ENCODE results near the gene ADGRV1.

Gene ADGRV1

DNA sequence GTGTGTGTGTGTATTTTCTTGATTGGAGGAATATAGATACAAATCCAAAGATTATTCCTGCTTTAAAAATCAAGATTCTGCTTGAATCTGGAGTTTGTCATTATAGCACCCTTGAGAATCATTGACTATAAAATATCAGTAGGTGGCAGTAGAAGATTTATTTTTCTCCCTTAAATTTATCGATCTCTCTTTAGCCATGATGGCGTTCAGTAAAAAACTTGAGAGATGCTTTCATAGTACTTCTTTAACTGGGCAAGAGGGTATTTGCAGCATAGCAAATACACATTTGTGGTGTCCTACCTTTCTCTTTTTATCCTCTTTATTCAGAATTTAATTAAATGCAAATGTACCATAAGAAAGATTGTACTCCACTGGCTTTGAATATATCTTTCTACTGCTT, 307.7 kb downstream of the ADGRV1 start:
- no peaks in the 10 kb centered on the region for H3K36me3 ChIP-seq (ENCODE audit: control insufficient read depth, insufficient read depth, low read length)
- H3K9me3 ChIP-seq (ENCODE audit: control insufficient read depth, low read length): no peaks in the 10 kb centered on the region
- no peak overlapping the region for H3K27ac ChIP-seq (ENCODE audit: insufficient read depth, low read length, poor library complexity, severe bottlenecking)
- H3K27me3 ChIP-seq (replicated peaks; ENCODE audit: control insufficient read depth, insufficient read depth, low read length, poor library complexity, severe bottlenecking): no peaks in the 10 kb centered on the region
- DNase-seq: no peak
- H3K4me3 ChIP-seq (ENCODE audit: insufficient read depth, low read depth, low read length, poor library complexity, severe bottlenecking): no peak overlapping the region
- H3K4me1 ChIP-seq (ENCODE audit: control insufficient read depth, insufficient read depth, low read length, poor library complexity, severe bottlenecking): no peaks in the 10 kb centered on the region

DNA sequence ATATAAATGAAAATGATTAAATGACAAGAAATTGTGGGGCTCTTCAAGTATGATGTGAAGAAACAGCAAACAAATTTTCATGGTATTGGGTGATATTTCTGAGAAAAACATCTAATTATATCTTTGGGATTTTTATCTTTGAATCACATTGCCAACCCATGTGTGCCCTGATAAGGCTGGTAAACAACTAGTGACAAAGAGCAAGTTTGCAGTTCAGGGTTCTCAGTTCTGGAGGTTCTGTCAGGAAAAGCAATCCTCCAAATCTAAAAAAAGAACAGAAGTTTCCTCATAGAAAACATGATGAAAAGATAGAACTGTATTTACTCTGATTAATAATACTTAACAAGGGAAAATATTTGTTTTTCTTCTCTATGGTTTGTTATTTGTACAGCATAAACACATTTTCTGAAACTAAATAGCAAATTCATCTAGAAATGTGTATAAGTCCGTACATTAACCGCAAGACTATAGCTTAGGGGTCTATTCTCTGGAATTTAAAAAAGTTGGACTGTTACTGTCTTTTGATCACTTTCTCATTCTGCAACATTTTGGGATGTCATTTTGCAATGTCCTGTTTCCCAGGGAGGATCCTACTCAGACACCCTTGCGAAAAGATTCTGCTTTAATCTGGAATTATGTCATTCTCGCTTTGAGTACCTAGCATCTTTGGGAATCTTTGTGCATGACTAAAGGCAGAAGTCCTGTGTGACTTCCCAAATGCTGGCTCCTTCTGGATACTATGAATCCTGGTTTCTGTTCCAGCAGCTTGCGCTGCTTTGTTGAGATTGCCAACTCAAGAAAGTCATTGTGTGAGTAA, 308.5 kb downstream of the ADGRV1 start:
- H3K4me1 ChIP-seq (ENCODE audit: control insufficient read depth, insufficient read depth, low read length, poor library complexity, severe bottlenecking): no peaks in the 10 kb centered on the region
- H3K27me3 ChIP-seq (replicated peaks; ENCODE audit: control insufficient read depth, insufficient read depth, low read length, poor library complexity, severe bottlenecking): no peaks in the 10 kb centered on the region
- no peaks in the 10 kb centered on the region for H3K36me3 ChIP-seq (ENCODE audit: control insufficient read depth, insufficient read depth, low read length)
- DNase-seq: no peak
- no peaks in the 10 kb centered on the region for H3K9me3 ChIP-seq (ENCODE audit: control insufficient read depth, low read length)
- no peak overlapping the region for H3K4me3 ChIP-seq (ENCODE audit: insufficient read depth, low read depth, low read length, poor library complexity, severe bottlenecking)
- H3K27ac ChIP-seq (ENCODE audit: insufficient read depth, low read length, poor library complexity, severe bottlenecking): no peak overlapping the region

DNA sequence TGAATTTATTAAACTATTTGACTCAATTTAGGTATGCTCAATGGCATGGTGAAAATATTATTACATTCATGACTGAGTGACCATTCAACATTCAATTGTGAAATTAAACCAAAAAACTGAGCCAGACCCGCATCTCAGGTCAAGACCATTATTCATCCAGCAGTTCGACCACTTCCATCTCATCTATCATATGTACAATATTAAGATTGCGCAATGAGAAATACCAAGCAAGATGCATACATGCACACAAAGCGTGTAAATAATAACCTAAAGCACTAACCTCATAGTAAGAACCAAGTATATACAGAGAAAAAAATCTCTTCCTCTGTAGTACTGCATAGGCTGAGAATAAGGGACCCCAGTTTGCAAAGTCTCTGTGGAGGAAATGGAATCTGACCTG, 310.2 kb downstream of the ADGRV1 start:
- no peaks in the 10 kb centered on the region for H3K4me1 ChIP-seq (ENCODE audit: control insufficient read depth, insufficient read depth, low read length, poor library complexity, severe bottlenecking)
- DNase-seq: no peak
- H3K36me3 ChIP-seq (ENCODE audit: control insufficient read depth, insufficient read depth, low read length): no peaks in the 10 kb centered on the region
- no peaks in the 10 kb centered on the region for H3K27me3 ChIP-seq (replicated peaks; ENCODE audit: control insufficient read depth, insufficient read depth, low read length, poor library complexity, severe bottlenecking)
- H3K4me3 ChIP-seq (ENCODE audit: insufficient read depth, low read depth, low read length, poor library complexity, severe bottlenecking): no peak overlapping the region
- no peaks in the 10 kb centered on the region for H3K9me3 ChIP-seq (ENCODE audit: control insufficient read depth, low read length)
- H3K27ac ChIP-seq (ENCODE audit: insufficient read depth, low read length, poor library complexity, severe bottlenecking): no peak overlapping the region

DNA sequence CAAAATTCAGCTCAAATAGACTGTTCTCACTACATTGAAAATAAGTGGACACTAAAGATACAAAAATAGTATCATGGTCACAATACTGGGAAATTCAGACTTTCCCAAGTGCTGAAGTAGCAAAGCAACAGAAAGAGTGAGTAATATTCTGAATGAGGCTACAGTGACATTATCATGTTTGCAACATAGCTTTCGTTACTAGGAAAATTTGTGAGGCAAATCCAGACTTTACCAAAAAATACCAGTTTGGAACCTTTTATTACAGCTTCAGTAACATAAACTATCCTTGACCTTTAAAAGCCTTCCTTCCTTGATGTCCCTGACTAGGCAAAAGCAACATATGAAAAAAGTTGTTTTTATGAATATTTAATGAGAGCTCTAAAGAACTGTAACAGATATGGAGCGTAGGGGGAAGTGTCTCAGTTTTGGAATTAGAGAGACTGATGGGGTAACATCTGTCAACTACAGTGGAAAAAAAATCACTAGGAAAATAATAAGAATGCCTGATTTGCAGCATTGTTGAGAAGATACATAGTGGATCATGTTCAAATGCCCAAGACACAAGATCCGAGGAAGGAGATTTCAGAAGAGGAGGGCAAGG, 312.9 kb downstream of the ADGRV1 start:
- no peaks in the 10 kb centered on the region for H3K36me3 ChIP-seq (ENCODE audit: control insufficient read depth, insufficient read depth, low read length)
- DNase-seq: no peak
- H3K4me3 ChIP-seq (ENCODE audit: insufficient read depth, low read depth, low read length, poor library complexity, severe bottlenecking): no peak overlapping the region
- no peak overlapping the region for H3K27ac ChIP-seq (ENCODE audit: insufficient read depth, low read length, poor library complexity, severe bottlenecking)
- H3K9me3 ChIP-seq (ENCODE audit: control insufficient read depth, low read length): no peaks in the 10 kb centered on the region
- H3K4me1 ChIP-seq (ENCODE audit: control insufficient read depth, insufficient read depth, low read length, poor library complexity, severe bottlenecking): no peaks in the 10 kb centered on the region
- H3K27me3 ChIP-seq (replicated peaks; ENCODE audit: control insufficient read depth, insufficient read depth, low read length, poor library complexity, severe bottlenecking): no peaks in the 10 kb centered on the region

DNA sequence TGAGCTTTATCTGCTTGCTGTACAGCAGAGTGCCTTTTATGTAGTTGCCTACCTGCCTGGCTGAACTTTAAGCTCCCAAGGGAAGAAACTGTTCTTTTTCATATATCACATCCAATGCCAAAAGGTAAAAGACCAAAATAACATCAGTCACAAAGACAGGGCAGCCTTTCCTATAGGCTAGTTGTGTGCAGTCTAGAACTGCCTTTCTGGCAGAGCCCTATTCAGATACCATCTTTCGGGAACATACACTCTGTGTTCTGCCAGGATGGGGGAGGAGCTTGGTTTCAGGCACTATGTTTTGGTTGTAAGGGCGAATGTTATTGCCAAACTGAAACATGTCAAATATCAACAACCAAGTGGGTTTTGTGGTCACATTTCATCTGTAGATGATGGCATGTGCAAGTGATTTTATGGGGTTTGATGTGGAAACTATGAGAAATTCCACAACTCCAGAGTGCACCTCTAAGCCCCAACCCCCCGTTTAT, 314.5 kb downstream of the ADGRV1 start:
- Histone ChIP-seq H3K9me3 (ENCODE audit: control insufficient read depth, low read length) (no peaks in the 10 kb centered on the region), H3K36me3 (ENCODE audit: control insufficient read depth, insufficient read depth, low read length) (no peaks in the 10 kb centered on the region), H3K4me3 (ENCODE audit: insufficient read depth, low read depth, low read length, poor library complexity, severe bottlenecking) (no peak overlapping the region), H3K27ac (ENCODE audit: insufficient read depth, low read length, poor library complexity, severe bottlenecking) (no peak overlapping the region), H3K4me1 (ENCODE audit: control insufficient read depth, insufficient read depth, low read length, poor library complexity, severe bottlenecking) (no peaks in the 10 kb centered on the region), H3K27me3 (replicated peaks; ENCODE audit: control insufficient read depth, insufficient read depth, low read length, poor library complexity, severe bottlenecking) (no peaks in the 10 kb centered on the region)
- DNase-seq: no peak

DNA sequence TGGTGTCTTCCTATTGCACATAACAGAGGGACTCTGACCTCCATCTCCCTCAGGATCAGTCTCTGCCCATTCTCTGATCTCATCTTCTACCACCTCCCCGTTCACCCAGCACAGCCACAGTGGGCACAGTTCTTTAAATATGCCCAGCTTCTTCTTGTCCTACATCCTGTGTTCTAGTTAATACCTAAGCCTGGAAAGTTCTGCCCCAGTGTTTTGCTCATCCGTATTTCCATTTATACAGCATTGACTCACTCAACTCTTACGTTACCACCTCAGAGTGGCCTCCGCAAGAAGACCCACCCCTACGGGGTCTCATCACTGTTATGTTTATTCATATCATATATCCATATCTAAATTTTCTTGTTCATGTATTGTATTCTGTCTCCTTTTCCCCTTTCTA, 315.5 kb downstream of the ADGRV1 start:
- Histone ChIP-seq H3K27me3 (replicated peaks; ENCODE audit: control insufficient read depth, insufficient read depth, low read length, poor library complexity, severe bottlenecking) (no peaks in the 10 kb centered on the region), H3K4me1 (ENCODE audit: control insufficient read depth, insufficient read depth, low read length, poor library complexity, severe bottlenecking) (no peaks in the 10 kb centered on the region), H3K4me3 (ENCODE audit: insufficient read depth, low read depth, low read length, poor library complexity, severe bottlenecking) (no peak overlapping the region), H3K27ac (ENCODE audit: insufficient read depth, low read length, poor library complexity, severe bottlenecking) (no peak overlapping the region), H3K9me3 (ENCODE audit: control insufficient read depth, low read length) (no peaks in the 10 kb centered on the region), H3K36me3 (ENCODE audit: control insufficient read depth, insufficient read depth, low read length) (no peaks in the 10 kb centered on the region)
- no peak for DNase-seq

DNA sequence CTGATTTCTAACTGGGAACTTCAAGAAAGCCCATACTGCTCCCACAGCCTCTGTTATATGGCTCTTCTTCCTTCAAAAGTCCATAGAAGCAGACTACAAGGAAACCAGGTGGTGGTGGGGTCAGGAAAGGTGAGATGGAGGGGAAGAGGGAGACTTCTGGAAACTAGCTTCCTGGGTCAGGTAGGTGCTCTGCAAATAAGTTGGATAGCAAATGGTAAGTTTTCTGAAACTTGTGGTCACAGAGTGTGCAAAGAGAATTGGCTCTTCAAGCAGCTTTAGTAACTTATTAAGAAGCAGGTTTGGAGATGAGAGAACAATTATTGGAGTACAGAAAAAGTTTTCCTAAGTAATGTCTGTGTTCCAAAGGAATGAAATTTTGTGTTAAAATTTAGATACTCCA, 316.9 kb downstream of the ADGRV1 start:
- DNase-seq: no peak
- Histone ChIP-seq H3K4me1 (ENCODE audit: control insufficient read depth, insufficient read depth, low read length, poor library complexity, severe bottlenecking) (no peaks in the 10 kb centered on the region), H3K9me3 (ENCODE audit: control insufficient read depth, low read length) (no peaks in the 10 kb centered on the region), H3K27me3 (replicated peaks; ENCODE audit: control insufficient read depth, insufficient read depth, low read length, poor library complexity, severe bottlenecking) (no peaks in the 10 kb centered on the region), H3K27ac (ENCODE audit: insufficient read depth, low read length, poor library complexity, severe bottlenecking) (no peak overlapping the region), H3K36me3 (ENCODE audit: control insufficient read depth, insufficient read depth, low read length) (no peaks in the 10 kb centered on the region), H3K4me3 (ENCODE audit: insufficient read depth, low read depth, low read length, poor library complexity, severe bottlenecking) (no peak overlapping the region)

DNA sequence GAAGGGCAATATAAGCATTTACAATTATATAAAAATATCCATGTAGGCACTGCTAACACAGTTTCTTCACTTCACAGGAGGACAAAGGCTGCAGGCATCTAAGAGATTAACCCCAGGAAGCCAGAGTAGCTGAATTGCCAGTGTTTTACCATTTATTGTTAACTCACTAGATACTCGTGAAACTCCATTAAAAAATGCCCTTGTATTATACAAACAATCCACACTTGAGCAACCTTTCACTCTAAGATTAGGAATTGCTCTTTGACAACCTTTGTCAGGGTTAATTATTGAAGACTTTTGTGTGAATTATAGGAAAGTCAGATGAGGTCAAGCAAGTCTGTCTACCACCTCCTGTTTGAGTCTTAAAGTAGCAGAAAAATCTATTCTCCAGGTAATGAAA, 317.8 kb downstream of the ADGRV1 start:
- Histone ChIP-seq H3K9me3 (ENCODE audit: control insufficient read depth, low read length) (no peaks in the 10 kb centered on the region), H3K27ac (ENCODE audit: insufficient read depth, low read length, poor library complexity, severe bottlenecking) (no peak overlapping the region)

DNA sequence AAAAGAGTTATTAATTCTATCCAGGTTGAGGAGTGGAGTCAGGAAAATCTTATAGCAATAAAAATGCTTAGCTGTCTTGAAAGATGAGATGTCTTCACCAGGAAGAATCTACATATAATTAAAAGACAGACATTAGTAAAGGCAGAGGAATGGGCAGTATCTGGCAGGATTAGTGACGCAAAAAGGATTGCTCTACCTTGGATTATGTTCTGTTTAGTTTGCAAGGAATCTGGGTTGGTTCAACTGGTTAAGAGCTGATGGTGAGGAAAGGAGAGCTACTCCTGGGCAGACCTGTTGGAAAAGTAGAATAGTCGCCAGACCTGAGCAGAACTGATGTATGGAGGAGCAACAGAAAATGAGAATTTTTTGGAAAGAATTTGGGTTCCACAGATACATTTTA, 318.5 kb downstream of the ADGRV1 start:
- H3K4me1 ChIP-seq (ENCODE audit: control insufficient read depth, insufficient read depth, low read length, poor library complexity, severe bottlenecking): no peaks in the 10 kb centered on the region
- H3K27me3 ChIP-seq (replicated peaks; ENCODE audit: control insufficient read depth, insufficient read depth, low read length, poor library complexity, severe bottlenecking): no peaks in the 10 kb centered on the region
- H3K27ac ChIP-seq (ENCODE audit: insufficient read depth, low read length, poor library complexity, severe bottlenecking): no peak overlapping the region
- H3K36me3 ChIP-seq (ENCODE audit: control insufficient read depth, insufficient read depth, low read length): no peaks in the 10 kb centered on the region
- H3K9me3 ChIP-seq (ENCODE audit: control insufficient read depth, low read length): no peaks in the 10 kb centered on the region
- no peak overlapping the region for H3K4me3 ChIP-seq (ENCODE audit: insufficient read depth, low read depth, low read length, poor library complexity, severe bottlenecking)
- no peak for DNase-seq

More for the DNA sequence above, 317.8 kb downstream of the ADGRV1 start:
- Histone ChIP-seq H3K4me3 (ENCODE audit: insufficient read depth, low read depth, low read length, poor library complexity, severe bottlenecking) (no peak overlapping the region), H3K4me1 (ENCODE audit: control insufficient read depth, insufficient read depth, low read length, poor library complexity, severe bottlenecking) (no peaks in the 10 kb centered on the region), H3K36me3 (ENCODE audit: control insufficient read depth, insufficient read depth, low read length) (no peaks in the 10 kb centered on the region), H3K27me3 (replicated peaks; ENCODE audit: control insufficient read depth, insufficient read depth, low read length, poor library complexity, severe bottlenecking) (no peaks in the 10 kb centered on the region)
- DNase-seq: no peak

DNA sequence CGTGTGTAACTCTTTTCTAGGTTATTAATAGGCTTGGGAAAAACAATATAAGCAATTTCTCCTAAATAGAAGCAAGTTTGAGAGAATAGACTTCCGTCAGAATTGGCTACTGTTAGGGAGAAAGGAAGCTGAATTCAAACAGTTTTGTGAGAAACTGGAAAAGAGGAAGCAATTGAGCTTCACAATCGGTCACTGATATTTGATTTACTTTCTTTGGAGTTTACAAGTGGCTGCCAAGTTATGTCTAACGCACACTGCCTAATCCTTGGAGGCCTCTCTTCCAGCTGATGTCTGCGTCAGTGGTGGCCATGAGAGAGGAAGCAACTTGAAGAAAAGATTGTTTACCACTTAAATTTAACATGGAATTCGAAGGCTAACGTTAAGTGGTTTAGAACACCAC, 319.5 kb downstream of the ADGRV1 start:
- Histone ChIP-seq H3K27ac (ENCODE audit: insufficient read depth, low read length, poor library complexity, severe bottlenecking) (no peak overlapping the region), H3K4me1 (ENCODE audit: control insufficient read depth, insufficient read depth, low read length, poor library complexity, severe bottlenecking) (no peaks in the 10 kb centered on the region), H3K27me3 (replicated peaks; ENCODE audit: control insufficient read depth, insufficient read depth, low read length, poor library complexity, severe bottlenecking) (no peaks in the 10 kb centered on the region), H3K9me3 (ENCODE audit: control insufficient read depth, low read length) (no peaks in the 10 kb centered on the region), H3K4me3 (ENCODE audit: insufficient read depth, low read depth, low read length, poor library complexity, severe bottlenecking) (no peak overlapping the region), H3K36me3 (ENCODE audit: control insufficient read depth, insufficient read depth, low read length) (no peaks in the 10 kb centered on the region)
- no peak for DNase-seq
